ENCODE results near the gene IL2RA.

DNA sequence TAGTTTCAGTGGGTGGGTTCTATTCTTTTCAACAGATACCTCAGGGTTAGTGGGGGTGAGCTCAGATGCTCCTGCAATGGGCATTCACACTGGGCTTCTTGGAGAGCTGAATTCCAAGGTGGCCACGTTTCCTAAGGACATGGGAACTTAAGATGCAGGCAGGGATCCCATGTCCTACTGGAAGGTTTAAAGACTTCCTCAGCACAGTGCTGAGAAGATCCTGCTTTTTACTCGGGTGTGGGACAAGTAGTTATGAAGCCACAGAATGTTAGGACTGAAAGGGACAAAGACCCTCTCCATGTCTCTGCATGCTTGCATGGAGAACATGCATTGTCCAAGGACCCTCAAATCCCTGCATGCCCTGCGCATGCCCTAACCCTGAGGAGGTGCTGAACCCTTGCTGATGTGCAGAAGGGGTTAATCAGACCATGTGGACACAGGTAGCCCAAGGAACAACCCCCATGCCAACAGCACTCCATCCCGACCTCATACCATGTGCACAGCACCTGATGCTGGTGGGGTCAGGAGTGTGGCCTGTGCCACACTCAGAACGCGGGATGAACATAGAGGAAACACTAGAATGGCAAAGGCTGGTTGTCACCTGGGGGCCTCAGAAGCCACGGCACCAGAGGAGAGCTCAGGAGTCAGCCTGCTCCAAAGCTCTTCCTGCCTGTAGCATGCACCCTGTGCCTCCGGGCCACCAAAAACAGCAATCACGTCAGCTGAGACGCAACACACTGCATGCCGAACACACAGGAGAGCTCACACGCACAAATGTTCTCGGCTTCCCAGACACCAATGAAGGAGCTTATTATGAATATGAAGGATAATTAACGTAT, 15.2 kb downstream of the IL2RA start:
- TF ChIP-seq, protein P1, sequence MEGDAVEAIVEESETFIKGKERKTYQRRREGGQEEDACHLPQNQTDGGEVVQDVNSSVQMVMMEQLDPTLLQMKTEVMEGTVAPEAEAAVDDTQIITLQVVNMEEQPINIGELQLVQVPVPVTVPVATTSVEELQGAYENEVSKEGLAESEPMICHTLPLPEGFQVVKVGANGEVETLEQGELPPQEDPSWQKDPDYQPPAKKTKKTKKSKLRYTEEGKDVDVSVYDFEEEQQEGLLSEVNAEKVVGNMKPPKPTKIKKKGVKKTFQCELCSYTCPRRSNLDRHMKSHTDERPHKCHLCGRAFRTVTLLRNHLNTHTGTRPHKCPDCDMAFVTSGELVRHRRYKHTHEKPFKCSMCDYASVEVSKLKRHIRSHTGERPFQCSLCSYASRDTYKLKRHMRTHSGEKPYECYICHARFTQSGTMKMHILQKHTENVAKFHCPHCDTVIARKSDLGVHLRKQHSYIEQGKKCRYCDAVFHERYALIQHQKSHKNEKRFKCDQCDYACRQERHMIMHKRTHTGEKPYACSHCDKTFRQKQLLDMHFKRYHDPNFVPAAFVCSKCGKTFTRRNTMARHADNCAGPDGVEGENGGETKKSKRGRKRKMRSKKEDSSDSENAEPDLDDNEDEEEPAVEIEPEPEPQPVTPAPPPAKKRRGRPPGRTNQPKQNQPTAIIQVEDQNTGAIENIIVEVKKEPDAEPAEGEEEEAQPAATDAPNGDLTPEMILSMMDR (IDR thresholded peaks at IDR 0.05) = no peak
- no peak for TF ChIP-seq POLR2A (IDR thresholded peaks at IDR 0.05)
